Testis (tissue), 2 donors: ENCODE data around the gene BUB1B.

Experiments used
- POLR2A ChIP-seq: fragments of 450-650 bp; IDR thresholded peaks from one replicate; pipeline ENCODE4 v1.6.1; 2017; ENCODE audit warnings: antibody characterized with exemption, mild to moderate bottlenecking, moderate library complexity
- TF ChIP-seq, protein P1 (sequence below), 3 experiments: fragments of 450-650 bp in 2 of 3; fragments of 200-600 bp in 1 of 3; sonication (generic) in 1 of 3; IDR thresholded peaks; one replicate each; pipeline ENCODE4 v1.5.1; 2016 to 2019; ENCODE audit warnings: antibody characterized with exemption in 3 of 3, mild to moderate bottlenecking in 2 of 3, moderate library complexity in 1 of 3

DNA sequence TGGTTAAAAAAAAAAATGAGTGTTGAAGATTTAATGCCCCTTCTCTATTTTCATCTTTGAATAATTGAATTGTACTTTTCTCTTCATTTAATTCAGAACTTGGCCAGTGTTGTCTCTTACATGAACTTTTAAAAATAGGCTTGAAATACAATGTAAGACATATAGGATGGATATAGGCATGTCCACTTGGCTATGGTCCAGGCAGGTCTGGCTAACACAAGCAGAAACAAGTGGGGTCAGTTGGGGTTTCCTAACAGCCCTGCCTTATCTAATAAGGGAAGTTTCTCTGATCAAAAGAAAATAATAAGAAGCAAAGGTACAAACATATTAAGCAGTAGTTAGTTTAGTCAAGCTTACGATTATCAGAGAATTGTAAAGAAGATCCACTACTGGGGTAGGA is 58.9 kb downstream of the BUB1B start:
- TF ChIP-seq, protein P1, sequence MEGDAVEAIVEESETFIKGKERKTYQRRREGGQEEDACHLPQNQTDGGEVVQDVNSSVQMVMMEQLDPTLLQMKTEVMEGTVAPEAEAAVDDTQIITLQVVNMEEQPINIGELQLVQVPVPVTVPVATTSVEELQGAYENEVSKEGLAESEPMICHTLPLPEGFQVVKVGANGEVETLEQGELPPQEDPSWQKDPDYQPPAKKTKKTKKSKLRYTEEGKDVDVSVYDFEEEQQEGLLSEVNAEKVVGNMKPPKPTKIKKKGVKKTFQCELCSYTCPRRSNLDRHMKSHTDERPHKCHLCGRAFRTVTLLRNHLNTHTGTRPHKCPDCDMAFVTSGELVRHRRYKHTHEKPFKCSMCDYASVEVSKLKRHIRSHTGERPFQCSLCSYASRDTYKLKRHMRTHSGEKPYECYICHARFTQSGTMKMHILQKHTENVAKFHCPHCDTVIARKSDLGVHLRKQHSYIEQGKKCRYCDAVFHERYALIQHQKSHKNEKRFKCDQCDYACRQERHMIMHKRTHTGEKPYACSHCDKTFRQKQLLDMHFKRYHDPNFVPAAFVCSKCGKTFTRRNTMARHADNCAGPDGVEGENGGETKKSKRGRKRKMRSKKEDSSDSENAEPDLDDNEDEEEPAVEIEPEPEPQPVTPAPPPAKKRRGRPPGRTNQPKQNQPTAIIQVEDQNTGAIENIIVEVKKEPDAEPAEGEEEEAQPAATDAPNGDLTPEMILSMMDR (IDR thresholded peaks at IDR 0.05) = no peak
- TF ChIP-seq POLR2A = no peak
